CD4-positive, alpha-beta T cell treated with Interleukin-2 at 100 ng/mL for 4 hours (primary cell): ENCODE results near the gene ADAM33.

Source experiments
- DNase-seq: peaks from one replicate; pipeline ENCODE4 v3.0.0-alpha.2; 2020; ENCODE audit warnings: low spot score

ADAM33 gene

DNA sequence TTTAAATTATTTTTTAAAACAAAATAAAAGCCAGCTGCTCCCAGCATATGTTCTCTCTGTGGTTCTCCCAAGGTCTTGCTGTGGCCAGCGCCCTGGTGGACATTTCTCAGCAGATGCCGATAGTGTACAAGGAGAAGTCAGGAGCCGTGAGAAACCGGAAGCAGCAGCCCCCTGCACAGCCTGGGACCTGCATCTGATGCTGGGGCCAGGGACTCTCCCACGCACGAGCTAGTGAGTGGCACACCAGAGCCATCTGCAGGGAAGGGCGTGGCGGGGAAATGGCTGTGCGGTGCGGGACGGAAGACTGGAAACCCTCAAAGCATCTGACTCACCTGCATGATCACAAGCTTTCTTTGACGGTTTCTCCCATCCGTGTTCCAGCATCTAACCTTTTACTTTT is 35.2 kb downstream of the ADAM33 start:
- DNase-seq: no peak

GRCh38 chr20:3646067-3646440 is 35.8 kb downstream of the ADAM33 start:
- DNase-seq: no peak

DNA sequence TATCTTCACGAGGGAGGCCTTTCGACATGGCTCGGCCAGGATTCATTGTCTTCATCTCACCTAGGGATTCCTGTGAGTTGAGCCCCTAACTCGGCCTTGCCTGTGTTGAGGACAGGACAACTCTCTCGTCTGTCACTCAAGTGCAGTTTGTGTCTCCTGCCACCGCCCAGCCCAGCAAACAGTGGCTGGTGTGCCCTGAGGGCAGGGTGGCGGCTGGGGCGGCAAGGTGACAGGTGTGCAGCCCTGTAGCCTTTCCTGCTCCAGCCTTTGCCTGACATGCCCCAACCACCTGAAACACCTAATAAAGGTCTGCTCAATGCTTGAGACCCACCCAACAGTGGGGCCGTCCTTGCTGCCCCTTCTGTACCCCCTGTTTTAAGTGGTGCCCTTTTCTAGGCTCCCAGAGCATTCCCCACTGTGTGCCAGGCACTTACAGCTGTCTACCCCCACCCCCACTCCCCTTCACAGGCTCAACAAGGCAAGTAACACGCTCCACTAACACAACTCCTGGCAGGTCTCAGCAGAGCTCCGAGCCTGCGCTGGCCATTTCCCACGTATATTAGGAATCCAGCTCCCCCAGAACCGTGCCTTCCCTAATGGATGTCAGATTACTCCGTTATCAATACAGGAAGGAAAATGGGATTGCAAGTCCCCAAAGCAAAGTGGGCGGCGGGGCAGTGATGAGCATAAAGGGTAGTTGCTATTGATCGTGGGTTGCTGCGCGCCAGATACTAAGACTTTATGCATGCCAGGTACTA is 36.3 kb downstream of the ADAM33 start:
- no peak for DNase-seq

- DNase-seq: no peak
Observed at GRCh38 chr20:3640259-3640658, 41.6 kb downstream of the ADAM33 start.

DNA sequence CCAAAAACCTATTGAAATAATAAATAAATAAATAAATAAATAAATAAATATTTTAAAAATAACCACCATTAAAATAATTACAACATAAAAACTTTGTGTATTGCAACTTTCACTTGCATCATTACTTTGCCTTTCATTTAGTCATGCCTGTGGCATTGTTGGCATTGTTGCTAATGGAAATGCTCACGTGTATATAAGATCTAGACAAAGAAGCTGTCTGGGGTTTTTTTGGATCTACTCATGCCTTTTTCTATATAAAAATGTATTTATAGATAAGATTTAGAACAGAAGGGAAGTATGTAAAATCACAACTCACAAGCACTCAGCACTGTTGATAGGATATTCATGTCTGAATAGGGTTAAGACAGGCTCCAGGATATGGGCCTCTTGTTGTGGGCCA is 46.5 kb downstream of the ADAM33 start:
- no peak for DNase-seq

DNA sequence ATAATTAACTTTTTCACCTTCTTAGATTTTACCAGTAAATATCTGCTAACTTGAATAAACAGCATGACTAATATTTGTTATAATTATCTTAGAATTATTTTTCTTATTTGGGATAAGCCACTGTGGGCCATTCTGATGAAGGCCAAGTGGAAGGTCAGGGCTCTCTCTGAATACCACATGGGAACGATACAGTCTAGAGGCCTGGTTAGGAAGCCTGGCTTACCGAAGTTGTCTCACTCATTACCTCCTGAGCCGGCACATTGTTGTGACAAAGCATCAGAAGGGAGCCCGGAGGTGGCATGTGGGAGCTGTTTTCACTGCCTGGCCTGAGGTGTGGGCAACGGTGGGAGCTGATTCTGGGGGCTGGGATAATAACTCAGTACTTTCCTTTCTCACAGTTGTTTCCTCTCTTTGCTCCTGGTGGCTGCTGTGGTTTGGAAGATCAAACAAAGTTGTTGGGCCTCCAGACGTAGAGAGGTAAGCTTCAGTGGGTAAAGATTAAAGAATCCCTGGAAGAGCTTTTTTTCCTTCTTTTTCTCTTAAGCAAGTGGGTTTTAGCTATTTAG is 47.8 kb downstream of the ADAM33 start:
- no peak for DNase-seq

- DNase-seq: no peak
Observed at GRCh38 chr20:3632311-3633004, 49.4 kb downstream of the ADAM33 start.

- no peak for DNase-seq
Observed at GRCh38 chr20:3631534-3631933, 50.3 kb downstream of the ADAM33 start.

DNA sequence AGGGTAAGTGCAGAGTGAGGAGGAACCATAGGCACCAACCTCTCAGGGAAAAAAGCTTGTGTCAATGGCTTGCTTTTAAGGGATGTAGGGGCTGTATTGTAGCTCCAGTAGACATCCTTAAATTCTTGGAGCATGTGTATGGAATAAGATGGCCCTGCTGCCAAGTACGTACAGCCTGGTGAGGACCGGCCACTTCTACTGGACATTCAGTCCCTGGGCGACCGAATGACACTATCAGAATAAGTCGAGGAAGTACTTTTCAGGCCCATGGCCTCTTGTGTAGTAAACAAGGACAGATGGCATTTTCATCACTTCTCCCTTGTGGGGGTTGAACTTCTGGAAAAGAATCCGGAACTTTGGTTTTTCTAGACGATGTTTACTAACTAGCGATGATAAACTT is 51.4 kb downstream of the ADAM33 start:
- DNase-seq: no peak

- DNase-seq: no peak
Observed at GRCh38 chr20:3629893-3630292, 51.9 kb downstream of the ADAM33 start.

DNA sequence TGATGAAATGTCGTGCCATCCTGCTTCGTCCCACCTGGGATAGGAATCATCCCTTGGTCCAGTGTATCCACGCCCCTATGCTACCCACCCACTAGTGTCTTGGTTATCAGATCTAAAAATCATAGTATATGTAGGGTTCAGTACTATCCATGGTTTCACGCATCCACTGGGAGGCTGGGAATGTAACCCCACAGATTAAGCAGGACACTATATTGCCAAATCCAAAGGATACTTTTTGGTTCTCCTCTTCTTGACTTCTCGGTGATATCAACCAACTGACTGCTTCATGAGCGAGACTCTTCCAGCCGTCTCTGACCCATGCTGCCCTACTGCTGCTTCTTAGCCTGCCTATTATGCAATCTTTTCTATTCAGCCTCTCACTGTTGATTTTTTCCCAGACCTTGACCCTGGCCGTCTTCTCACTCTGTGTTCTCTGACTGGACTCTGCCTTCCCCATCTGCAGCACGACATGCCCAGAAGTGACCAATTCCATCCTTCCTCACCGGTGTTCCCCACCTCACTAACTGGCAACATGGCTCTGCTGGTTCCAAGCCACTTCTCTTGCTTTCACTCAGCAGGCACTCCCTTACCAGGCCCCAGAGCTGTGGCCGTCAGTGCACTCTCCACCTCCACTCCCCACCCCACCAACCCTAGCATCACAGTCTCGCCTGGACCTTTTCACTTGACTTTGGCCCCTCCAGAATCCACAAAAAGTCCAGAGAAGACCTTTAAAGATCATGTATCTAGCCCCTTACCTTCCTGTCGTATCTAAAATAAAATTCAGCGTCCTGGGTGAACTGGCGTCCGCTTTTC is 53.1 kb downstream of the ADAM33 start:
- no peak for DNase-seq

DNA sequence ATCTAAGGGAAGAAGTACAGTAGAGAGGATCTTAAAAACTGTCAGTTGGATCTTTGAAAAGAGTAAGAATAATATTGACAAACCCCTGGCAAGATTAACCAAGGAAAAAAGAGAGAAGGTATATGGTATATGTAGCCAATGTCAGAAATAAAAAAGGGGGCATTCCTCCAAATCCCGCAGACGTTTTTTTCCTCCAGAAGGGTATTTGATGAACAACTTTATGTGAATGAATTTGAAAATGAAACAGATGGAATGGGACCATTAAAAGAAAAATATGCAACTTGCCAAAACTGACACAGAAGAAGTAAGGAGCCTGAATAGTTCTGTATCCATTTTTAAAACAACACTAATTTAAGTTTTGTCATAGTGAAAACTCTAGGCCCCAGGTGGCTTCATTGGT is 54.3 kb downstream of the ADAM33 start:
- no peak for DNase-seq

DNA sequence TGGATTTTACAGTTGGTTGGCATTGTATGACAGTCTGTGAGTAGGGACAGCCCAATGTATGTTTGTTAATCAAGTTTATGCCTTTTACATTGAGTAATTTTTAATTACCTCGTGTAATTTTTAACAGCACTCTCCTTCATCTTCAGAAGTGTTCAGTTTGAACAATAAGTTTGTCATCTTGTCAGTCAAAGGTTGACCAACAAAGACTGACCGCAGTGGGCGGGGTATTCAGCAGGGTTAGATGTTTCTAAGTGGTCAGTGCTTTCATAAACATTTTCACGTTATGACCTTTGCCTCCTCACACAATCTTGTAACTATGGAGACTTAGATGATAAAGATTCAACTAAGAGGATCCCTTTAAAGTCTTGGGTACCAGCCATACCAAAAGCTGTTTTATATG is 59.4 kb downstream of the ADAM33 start:
- DNase-seq: no peak

DNA sequence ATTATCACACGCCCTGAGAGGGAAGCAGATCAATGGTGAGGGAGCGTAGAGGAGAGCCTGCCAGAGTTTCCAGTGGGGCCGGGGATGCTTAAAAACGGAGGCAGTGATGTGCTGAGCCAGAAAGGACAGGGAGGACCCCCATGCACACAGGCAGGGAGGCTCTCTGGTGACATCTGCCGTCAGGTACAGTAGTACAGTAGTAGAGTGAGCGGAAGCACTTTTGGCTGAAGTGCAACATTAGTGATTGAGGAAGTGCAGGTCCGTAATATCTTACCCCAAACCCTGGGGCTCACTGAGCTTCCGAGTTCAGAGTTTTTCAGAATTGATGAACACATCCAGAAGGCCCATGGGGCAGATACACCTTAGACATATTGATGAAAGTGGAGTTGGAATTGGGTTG is 60.7 kb downstream of the ADAM33 start:
- no peak for DNase-seq
